ENCODE results near the gene GRAP2.
"Not testable (repeated sequence)": the region's sequence is repeated elsewhere in the genome, so short reads cannot be mapped to it uniquely, and the experiment has no call there.

GRAP2 gene

DNA sequence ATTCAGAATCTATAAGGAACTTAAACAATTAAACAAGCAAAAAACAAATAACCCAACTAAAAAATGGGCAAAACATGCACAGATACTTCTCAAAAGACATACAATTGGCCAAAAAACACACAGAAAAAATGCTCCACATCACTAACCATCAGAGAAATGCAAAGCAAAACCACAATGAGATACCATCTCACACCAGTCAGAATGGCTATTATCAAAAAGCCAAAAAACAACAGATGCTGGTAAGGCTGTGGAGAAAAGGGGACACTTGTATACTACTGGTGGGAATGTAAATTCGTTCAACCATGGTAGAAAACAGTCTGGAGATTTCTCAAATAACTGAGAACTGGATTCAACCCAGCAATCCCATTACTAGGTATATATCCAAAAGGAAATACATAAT, 32.1 kb upstream of the GRAP2 start:
- TF ChIP-seq, protein P1, sequence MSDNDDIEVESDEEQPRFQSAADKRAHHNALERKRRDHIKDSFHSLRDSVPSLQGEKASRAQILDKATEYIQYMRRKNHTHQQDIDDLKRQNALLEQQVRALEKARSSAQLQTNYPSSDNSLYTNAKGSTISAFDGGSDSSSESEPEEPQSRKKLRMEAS (IDR thresholded peaks at IDR 0.05; ENCODE audit: low read depth, low read length): no peak
- no peak for TF ChIP-seq POLR2A (IDR thresholded peaks at IDR 0.05; ENCODE audit: extremely low read depth, insufficient read length)
- TF ChIP-seq, protein P2, sequence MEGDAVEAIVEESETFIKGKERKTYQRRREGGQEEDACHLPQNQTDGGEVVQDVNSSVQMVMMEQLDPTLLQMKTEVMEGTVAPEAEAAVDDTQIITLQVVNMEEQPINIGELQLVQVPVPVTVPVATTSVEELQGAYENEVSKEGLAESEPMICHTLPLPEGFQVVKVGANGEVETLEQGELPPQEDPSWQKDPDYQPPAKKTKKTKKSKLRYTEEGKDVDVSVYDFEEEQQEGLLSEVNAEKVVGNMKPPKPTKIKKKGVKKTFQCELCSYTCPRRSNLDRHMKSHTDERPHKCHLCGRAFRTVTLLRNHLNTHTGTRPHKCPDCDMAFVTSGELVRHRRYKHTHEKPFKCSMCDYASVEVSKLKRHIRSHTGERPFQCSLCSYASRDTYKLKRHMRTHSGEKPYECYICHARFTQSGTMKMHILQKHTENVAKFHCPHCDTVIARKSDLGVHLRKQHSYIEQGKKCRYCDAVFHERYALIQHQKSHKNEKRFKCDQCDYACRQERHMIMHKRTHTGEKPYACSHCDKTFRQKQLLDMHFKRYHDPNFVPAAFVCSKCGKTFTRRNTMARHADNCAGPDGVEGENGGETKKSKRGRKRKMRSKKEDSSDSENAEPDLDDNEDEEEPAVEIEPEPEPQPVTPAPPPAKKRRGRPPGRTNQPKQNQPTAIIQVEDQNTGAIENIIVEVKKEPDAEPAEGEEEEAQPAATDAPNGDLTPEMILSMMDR (IDR thresholded peaks at IDR 0.05; ENCODE audit: low read depth, low read length): no peak
- no peak for TF ChIP-seq MYC (IDR thresholded peaks at IDR 0.05; ENCODE audit: low read depth, low read length)
- DNase-seq (ENCODE audit: low read depth): no peak
- no peak overlapping the region for H3K4me3 ChIP-seq (ENCODE audit: low read depth, low read length)

DNA sequence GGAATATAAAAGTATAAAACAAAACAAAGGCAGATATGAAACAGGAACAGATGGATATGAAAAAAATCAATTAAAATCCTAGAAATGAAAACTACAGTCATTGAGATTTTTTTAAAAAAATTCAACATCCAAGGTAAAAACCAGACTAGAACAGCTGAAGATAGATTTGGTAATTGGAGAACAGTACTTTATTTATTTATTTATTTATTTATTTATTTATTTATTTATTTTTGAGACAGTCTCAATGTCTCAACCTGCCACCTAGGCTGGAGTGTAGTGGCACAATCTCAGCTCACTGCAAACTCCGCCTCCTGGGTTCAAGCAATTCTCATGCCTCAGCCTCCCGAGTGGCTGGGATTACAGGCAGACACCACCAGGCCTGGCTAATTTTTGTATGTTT, 31.1 kb upstream of the GRAP2 start:
- H3K4me3 ChIP-seq (ENCODE audit: low read depth, low read length); DNase-seq (ENCODE audit: low read depth): not testable (repeated sequence)

DNA sequence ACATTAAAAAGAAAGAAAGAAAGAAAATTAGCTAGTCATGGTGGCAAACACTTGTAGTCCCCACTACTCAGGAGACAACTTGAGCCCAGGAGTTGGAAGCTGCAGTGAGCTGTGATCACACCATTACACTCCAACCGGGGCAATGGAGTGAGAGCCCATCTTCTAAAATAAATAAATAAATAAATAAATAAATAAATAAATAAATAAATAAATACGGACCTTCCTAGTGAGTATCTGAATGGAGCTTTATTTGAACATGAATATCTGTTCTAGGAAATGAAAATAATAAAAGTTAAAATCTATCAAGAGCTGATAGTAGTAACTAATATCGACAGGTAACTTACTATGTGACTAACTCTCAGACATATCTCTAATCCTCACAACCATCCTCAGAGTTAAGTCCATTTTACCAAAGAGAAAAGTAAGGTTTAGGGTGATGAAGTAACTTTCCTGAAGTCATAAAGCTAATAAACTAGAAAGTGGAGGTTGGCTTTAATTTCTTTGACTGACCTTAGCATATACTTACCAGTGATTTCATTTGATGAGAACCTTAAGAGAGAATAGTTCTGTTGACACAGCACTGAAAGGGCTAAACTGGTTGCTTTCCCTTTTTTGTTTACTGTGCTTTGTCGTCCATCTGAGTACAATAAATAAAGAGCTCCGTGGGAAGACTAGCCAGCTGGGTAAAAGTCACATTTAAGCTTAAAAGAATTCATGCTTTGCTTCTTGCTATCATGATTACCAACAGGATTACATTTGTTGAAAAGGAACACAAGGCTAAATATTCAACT, 29.7 kb upstream of the GRAP2 start:
- TF ChIP-seq, protein P1 (IDR thresholded peaks at IDR 0.05; ENCODE audit: low read depth, low read length): no peak
- TF ChIP-seq, protein P2 (IDR thresholded peaks at IDR 0.05; ENCODE audit: low read depth, low read length): no peak
- TF ChIP-seq POLR2A (IDR thresholded peaks at IDR 0.05; ENCODE audit: extremely low read depth, insufficient read length) (no peak), MYC (IDR thresholded peaks at IDR 0.05; ENCODE audit: low read depth, low read length) (no peak)
- no peak for DNase-seq (ENCODE audit: low read depth)
- no peak overlapping the region for H3K4me3 ChIP-seq (ENCODE audit: low read depth, low read length)

DNA sequence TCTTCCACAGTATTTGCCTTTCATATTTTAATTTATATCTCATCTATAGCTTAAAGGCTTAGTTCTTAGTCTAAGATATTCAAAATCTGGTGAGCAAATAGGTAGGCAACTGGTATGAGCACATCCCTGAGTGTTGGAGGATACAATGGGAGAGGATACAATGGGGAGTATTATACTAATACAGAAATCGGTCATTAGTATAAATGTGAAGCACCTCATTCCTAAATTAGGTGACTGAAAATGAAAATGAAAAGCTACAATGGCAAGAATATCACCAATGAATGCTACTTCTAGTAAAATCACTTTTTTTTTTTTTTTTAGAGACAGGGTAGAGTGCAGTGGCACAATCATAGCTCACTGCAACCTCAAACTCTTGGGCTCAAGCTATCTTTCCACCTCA, 28.3 kb upstream of the GRAP2 start:
- H3K4me3 ChIP-seq (ENCODE audit: low read depth, low read length): no peak overlapping the region
- TF ChIP-seq MYC (IDR thresholded peaks at IDR 0.05; ENCODE audit: low read depth, low read length): no peak
- TF ChIP-seq POLR2A (IDR thresholded peaks at IDR 0.05; ENCODE audit: extremely low read depth, insufficient read length): no peak
- TF ChIP-seq, protein P1 (IDR thresholded peaks at IDR 0.05; ENCODE audit: low read depth, low read length): no peak
- TF ChIP-seq, protein P2 (IDR thresholded peaks at IDR 0.05; ENCODE audit: low read depth, low read length): no peak
- DNase-seq (ENCODE audit: low read depth): no peak

DNA sequence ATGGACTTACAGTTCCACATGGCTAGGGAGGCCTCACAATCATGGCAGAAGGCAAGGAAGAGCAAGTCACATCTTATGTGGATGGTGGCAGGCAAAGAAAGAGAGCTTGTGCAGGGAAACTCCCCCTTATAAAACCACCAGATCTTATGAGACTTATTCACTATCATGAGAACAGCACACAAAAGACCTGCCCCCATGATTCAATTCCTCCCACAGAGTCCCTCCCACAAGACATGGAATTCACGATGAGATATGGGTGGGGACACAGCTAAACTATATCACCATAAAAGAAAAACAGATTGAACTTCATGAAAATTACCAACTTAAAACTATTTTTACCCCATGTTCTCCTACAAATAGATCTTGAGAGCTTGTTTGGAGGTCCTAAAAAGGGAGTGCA, 26.9 kb upstream of the GRAP2 start:
- no peak for TF ChIP-seq MYC (IDR thresholded peaks at IDR 0.05; ENCODE audit: low read depth, low read length)
- TF ChIP-seq POLR2A (IDR thresholded peaks at IDR 0.05; ENCODE audit: extremely low read depth, insufficient read length): no peak
- TF ChIP-seq, protein P2 (IDR thresholded peaks at IDR 0.05; ENCODE audit: low read depth, low read length): no peak
- TF ChIP-seq, protein P1 (IDR thresholded peaks at IDR 0.05; ENCODE audit: low read depth, low read length): no peak
- H3K4me3 ChIP-seq (ENCODE audit: low read depth, low read length): no peak overlapping the region
- DNase-seq (ENCODE audit: low read depth): no peak

DNA sequence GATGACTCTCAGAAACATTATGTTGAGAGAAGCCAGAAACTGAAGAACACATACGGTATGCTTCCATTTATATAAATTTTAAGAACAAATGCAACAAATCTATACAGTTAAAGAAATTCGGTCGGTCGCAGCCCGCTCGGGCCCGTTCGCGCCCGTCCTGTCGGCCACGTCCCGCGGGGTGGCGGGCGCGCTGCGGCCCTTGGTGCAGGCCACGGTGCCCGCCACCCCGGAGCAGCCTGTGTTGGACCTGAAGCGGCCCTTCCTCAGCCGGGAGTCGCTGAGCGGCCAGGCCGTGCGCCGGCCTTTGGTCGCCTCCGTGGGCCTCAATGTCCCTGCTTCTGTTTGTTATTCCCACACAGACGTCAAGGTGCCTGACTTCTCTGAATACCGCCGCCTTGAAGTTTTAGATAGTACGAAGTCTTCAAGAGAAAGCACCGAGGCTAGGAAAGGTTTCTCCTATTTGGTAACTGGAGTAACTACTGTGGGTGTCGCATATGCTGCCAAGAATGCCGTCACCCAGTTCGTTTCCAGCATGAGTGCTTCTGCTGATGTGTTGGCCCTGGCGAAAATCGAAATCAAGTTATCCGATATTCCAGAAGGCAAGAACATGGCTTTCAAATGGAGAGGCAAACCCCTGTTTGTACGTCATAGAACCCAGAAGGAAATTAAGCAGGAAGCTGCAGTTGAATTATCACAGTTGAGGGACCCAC, 25.6 kb upstream of the GRAP2 start:
- not testable (repeated sequence) for DNase-seq (ENCODE audit: low read depth); H3K4me3 ChIP-seq (ENCODE audit: low read depth, low read length)
